Measurements from ENCODE around the gene PIK3R1. TPM values are rescaled to one million over a fixed set of nuclear protein-coding genes. Genes with fewer than 3 reads are reported as not detected.

Gene PIK3R1
- total RNA-seq, 2 experiments from 2014 or later, result 41.0 to 44.3 TPM

DNA sequence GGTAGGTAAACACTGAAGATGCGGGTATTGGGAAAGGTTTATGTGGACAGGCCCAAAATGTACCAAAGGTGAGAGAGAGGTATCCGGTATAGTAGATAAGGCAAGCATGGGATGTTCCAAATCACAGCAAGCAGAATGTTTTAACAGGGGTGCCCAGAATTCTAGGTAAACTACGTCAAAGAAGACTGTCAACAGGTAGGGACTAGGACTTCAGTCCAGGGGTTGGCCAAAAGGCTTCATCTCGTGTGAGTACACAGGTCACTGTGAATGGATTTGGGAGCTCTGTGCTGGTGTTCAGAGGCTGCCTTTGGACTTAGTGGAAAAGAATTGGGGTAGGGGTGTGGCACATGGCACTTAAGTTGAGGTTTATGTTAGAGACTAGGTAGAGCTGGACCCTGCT is 66.4 kb downstream of the PIK3R1 start:
- CTCF ChIA-PET, result no interaction called here
- POLR2A ChIA-PET, result no interaction called here

DNA sequence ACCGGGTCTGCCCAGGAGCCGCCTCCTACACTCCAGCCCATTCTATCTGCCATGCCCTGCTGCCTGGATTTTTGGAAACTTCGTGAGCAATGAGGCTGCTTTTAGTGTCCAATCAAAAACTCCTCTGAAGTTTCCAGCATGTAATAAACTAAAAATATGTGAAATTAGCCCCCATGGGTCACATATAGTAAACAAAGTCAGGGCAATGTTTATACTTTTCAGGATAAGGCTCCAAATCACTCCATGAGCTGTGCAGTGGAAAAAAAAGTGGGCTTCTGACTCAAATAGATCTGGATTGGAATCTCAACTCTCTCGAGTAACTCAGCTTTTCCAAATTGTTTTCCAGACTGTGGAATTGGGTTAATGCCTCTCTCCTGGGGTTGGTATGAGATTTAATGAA is 68.2 kb downstream of the PIK3R1 start:
- ChIA-PET CTCF (no interaction called here), POLR2A (no interaction called here)

DNA sequence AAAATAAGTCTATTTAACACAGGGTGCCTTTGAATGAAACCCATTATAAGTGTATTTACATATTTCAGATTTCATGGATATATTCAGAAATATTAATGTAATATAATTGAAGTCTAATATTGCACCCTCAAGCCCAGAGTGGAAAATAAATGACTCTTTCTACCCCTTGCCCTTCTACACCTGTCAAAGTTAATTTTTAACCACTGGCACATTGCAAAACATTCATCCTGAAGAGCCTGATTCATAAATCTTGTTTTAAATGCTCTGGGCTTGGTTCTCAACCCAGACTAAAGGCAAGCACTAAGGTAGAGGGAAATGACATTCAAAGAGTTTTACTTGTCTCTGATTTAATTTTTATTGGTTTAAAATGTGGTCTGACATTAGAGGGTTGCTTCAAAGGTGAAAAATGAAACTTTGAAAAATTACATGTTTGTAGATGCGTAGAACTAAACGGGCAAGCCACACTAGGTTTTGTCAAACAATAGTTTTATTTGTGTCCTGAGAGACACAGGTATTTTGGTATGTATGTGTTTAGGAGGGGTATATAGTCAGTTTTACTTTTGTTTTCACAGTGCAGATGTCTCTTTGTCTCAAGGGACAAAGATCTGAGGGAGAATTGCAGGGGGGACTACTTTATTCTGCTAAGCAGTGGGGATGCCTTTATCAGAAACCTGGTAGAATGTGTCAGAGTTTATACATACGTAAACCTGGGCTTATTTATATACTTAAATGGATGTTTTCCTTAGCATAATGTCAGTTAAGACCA is 69.7 kb downstream of the PIK3R1 start:
- ChIA-PET CTCF (interaction anchor here (0.5 to 1.9 kb wide), 6 partner anchors 9 to 767 kb away, joined by 3 to 8 read pairs (median 4); partner anchors contain the start of gene PIK3R1), POLR2A (no interaction called here)

DNA sequence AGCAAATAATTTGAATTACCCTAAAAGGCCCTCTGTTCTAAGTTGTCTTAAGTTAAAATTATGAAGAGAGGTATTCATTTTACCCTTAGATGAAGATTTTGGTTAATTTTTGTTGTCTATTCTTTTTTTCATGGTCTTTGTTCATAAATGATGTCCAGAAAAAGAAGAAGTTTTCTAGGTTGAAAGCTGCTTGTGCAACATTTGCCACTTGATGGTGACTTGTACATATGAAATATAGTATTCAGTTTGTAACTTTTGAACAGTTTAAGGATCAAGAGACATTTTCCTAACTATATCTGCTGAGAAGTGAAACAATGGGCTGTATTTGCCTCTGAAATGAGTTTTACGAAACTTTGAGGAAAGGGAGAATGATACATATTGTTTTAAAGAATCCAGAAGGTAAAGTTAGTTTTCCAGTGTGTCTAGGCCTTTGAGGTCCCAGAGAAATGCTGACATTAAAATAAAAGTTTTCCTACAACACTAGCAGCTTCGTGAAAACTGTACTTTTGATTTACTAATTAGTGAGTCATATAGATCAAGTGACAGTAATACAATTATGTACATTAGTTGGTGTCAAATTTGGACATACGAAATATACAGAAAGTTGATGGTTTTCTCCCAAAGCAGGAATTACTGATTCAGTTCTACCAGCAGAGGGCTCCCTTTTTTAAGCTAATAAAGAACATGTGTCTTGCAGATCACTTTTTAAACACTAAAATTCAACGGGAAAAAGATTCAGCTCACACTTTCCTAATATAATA is 70.5 kb downstream of the PIK3R1 start:
- ChIA-PET CTCF (interaction anchor here (0.5 to 2.3 kb wide), 13 partner anchors 10 to 768 kb away, joined by 3 to 8 read pairs (median 4); partner anchors contain the start of gene PIK3R1), POLR2A (no interaction called here)

DNA sequence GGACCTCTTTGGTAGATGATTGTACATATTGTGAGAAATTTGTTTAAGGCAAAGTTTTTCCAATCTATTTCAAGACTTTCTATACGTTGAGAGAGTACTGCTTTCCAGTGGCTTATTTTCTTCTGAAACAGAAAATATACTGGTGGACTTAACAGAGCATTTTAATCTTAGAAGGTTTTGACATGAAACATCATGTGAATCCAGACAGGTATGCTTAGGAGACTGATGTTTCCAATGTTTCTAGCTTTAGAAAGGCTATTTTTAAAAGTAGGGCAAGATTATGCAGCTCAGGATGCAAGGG is 71.0 kb downstream of the PIK3R1 start:
- ChIA-PET POLR2A (no interaction called here), CTCF (interaction anchor here (0.9 to 2.3 kb wide), 13 partner anchors 11 to 206 kb away, joined by 3 to 8 read pairs (median 4); partner anchors contain the start of gene PIK3R1)

DNA sequence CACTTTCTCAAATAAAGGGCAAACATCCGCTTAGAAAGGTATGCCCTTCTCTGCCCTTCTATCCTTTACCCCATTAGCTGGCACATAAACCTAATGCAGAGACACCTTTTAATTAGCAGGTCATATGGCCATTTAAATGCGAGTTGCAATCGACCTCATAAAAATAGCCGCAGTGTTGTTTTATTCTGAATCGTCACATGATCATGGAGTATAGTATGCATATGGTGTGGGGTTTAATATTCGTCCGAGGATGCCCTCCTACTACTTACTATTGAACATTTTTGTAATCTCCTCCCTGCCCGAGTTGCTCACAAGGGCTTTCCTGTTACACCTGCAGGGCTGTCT is 72.0 kb downstream of the PIK3R1 start:
- ChIA-PET CTCF (interaction anchor here (1.0 to 2.3 kb wide), 6 partner anchors 14 to 175 kb away, joined by 3 to 6 read pairs (median 4); no protein-coding TSS in a partner anchor), POLR2A (interaction anchor here (0.8 to 2.1 kb wide), 2 partner anchors 15 to 72 kb away, joined by 6 to 7 read pairs; partner anchors contain the start of gene PIK3R1)

DNA sequence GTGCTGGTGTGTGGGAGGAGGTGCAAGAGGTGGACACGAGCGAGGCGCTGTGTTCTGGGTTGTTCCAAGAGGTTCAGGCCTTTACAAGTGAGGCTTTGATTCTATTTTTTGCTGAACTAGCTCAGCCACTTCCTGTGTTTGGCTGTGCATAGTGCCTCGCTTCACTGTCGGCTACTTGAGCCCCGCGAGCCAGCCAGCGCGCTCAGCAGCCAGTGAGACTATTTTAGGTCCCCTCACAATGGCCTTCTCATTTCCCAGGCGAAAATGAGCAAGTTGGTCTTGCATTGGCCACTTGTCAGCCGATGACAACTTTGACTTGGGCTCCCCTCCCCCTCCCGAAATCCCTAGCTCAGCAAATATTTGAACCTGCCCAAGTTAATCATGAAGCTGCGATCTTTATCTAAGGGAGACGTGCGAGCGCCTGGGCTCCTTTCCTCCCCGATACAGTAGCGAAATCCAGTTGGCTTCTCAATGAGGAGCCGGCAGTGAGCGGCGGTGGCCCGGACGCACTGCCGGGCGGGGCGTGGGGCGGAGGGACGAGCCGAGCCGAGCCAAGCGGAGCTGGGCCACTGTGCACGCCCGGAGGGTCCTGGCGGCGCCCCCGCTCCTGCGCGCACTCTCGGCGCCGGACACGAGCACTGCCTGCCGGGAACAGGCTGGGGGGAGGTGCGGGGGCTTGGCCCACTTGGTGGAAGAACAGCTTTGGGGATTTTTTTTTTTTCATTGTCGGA is 72.6 kb downstream of the PIK3R1 start:
- ChIA-PET CTCF (interaction anchor here (0.6 to 2.3 kb wide), 7 partner anchors 8 to 174 kb away, joined by 3 to 6 read pairs (median 3); no protein-coding TSS in a partner anchor), POLR2A (interaction anchor here (0.8 to 2.1 kb wide), 2 partner anchors 34 to 72 kb away, joined by 6 read pairs; partner anchors contain the start of gene PIK3R1)

DNA sequence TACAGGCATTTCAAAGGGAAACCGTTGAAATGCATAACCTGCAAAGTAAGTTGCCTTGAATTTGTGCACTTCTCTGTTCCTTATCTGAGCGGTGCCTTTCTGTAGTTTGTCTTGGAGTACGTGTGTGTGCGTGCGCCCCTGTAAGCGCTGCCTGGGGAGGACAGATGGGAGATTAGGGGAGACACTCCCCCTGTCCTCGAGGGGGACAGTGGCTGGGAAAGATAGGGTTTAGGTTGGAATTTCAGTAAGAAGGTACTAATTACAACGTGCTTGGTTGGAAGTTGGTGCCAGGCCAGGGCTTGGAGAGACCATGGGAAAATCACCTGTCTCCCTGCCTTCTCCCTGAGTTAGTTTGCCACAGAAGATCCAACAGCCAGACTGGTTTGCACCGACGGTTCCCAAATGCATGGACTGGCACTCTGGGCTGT is 73.2 kb downstream of the PIK3R1 start:
- ChIA-PET CTCF (interaction anchor here (0.6 to 1.5 kb wide), 5 partner anchors 8 to 174 kb away, joined by 3 read pairs; no protein-coding TSS in a partner anchor), POLR2A (interaction anchor here (0.8 to 2.1 kb wide), 2 partner anchors 35 to 73 kb away, joined by 6 read pairs; partner anchors contain the start of gene PIK3R1)

DNA sequence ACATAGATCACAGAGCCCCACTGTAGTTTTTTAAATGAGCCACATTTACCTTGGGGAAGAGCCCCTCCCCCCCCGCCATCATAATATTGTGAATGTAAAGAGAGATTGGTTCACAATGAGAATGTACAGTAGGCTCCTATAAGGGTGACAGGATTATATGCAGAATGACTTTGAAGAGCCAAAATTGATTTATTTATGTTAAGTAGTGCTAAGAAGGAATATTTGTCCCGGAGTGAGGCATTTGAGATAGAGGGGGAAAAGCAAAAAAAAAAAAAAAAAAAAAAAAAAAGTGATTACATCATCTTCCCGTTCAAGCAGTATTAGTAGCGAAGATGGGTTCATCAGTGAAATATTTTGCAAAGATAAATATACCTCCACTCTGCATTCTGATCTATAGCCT is 73.9 kb downstream of the PIK3R1 start:
- ChIA-PET POLR2A (no interaction called here), CTCF (no interaction called here)

DNA sequence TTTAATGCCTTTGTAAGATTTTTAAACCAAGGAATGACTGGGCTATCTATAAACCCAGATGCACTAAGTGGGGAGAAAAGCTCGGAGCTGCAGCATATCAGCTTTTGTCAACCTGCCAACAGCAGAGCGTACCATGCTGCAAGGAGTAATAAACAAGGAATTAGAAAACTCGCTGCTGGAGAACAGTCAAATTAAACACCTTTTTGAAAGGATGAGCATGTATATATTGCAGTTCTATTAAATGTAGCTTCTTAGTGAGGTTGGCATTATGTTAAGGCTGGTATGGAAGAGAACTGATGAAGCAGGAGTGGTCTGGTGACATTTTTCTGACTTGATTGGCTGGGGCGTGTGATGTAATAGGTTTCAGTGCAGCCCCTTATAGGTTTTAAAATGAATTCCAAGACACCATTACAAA is 74.7 kb downstream of the PIK3R1 start:
- ChIA-PET CTCF (interaction anchor here (0.5 to 1.0 kb wide), 3 partner anchors 18 to 458 kb away, joined by 3 read pairs; no protein-coding TSS in a partner anchor), POLR2A (no interaction called here)

DNA sequence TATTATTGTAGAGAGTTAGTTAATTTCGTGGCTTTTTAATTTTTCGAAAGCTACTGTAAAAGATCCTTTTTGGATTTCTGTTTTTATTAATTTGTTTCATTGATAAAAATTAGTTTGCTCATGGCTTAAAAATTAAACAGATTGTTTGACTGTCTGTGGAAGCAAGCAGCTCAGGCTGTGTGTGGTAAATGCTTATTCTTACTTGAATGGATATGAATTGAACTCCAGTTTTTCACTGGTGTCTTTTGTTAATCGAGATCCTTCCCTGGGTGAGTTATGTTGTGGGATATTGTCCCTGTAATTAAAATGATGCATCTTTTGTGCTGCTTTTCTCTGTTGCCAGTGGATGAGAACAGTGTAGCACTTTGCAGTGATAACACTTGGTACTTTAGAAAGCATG is 75.3 kb downstream of the PIK3R1 start:
- CTCF ChIA-PET, result interaction anchor here (1.0 kb wide), 2 partner anchors 18 to 169 kb away, joined by 3 read pairs; no protein-coding TSS in a partner anchor
- POLR2A ChIA-PET, result no interaction called here

DNA sequence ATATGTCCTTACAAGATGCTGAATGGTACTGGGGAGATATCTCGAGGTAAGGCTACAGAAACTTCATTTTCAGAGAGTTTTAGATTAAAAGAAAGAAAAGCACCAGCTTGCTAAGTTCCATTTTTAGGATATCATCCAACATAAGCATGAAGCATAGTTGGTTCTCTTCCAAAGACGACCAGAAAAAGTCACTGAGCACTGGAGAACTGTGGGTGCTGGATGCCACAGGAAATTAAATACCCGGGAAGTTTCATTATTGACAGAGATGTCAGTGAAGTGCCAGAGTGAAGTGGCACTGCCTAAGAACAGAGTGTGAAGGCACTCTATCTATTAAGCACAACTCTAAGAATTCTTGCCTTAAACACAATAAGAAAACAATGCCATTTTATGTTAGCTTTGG is 76.8 kb downstream of the PIK3R1 start:
- CTCF ChIA-PET, result interaction anchor here (0.6 kb wide), 1 partner anchor 82 kb away, joined by 3 read pairs; no protein-coding TSS in a partner anchor
- POLR2A ChIA-PET, result no interaction called here

DNA sequence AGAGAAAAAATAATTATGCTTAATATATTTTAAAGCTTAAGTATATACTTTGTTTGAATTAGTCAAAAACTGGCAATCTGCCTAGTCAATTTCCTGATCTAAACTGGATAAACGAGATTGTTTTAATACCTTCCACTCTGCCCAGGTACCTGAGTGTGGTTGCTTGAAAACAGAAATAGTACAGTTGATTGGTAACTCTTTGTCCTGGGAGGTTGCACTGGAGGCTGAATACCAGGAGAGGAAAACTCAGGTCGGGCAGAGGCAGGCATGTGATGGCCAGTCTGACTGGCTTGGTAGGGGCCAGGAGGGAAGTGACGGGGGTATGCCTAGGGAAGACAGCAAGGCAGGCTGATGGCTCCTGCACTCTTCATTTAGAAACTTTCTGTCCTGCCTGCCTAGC is 80.2 kb downstream of the PIK3R1 start:
- POLR2A ChIA-PET, result no interaction called here
- CTCF ChIA-PET, result no interaction called here

DNA sequence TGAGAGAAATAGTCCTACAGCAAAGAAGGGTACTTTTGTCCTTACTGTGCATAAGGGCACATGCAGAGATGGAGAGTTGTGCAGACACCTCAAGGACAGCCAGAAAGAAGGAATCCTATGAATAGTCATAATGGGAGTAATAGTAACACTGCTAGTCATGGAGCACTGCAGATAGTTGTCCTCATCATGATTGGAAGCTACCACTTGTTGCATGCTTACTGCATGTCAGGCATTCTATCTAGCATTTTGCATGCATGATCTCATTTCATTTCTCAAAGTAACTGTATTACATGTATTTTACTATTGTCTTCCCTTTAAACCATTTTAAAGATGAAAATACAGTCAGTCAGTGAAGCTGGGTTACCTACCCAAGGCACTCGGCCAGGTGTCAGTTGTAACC is 81.3 kb downstream of the PIK3R1 start:
- CTCF ChIA-PET, result no interaction called here
- POLR2A ChIA-PET, result no interaction called here

DNA sequence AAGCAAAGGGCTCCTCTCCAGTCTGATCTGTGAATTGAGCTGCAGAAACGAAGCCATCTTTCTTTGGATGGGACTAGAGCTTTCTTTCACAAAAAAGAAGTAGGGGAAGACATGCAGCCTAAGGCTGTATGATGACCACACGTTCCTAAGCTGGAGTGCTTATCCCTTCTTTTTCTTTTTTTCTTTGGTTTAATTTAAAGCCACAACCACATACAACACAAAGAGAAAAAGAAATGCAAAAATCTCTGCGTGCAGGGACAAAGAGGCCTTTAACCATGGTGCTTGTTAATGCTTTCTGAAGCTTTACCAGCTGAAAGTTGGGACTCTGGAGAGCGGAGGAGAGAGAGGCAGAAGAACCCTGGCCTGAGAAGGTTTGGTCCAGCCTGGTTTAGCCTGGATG is 82.1 kb downstream of the PIK3R1 start:
- ChIA-PET CTCF (no interaction called here), POLR2A (no interaction called here)

DNA sequence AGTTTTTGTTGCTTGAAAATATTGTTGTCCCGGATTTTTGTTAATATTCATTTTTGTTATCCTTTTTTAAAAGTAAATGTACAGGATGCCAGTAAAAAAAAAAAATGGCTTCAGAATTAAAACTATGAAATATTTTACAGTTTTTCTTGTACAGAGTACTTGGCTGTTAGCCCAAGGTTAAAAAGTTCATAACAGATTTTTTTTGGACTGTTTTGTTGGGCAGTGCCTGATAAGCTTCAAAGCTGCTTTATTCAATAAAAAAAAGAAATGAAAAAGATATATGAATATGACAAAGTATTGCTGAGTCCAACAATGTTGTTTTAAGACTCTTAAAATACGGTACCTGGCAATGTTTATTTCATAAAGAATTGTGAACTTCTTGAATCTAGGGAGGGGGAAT is 82.9 kb downstream of the PIK3R1 start:
- ChIA-PET POLR2A (no interaction called here), CTCF (no interaction called here)

DNA sequence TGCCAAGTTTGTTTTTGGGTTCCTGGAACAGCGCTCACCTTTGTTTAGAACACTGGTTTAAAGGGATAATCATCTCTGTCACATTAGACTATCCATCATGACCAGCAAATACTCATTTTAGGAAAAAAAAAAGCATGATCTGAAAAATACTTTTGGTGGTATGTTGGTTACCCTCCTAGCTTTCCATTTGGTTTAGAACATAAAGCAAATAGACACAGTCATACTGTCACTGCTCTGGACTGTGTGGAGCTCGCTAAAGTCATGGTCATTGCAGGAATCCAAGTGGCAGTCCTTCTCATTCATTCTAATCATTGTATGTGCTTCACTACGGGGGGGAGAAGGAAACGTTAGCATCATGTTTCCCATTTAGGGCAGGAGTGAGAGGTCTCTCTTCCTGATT is 83.5 kb downstream of the PIK3R1 start:
- POLR2A ChIA-PET, result no interaction called here
- CTCF ChIA-PET, result no interaction called here

DNA sequence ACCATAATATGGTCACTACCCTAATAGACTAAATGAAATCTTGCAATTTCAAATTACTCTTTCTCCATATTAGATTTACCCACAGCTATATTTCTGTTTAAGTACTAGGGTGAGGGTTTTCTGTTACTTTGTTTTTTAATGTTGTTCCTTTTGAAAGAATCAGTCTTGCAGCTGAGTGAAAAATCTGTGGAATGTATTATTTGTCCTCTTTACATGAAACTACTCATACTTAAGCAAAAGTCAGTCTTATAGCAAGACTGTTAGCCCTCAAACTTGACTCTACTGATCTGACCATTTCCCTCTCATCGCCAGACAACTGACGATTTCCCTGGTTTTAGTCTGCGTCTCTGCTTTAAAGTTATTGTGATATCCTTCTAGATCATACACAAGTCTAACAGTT is 84.0 kb downstream of the PIK3R1 start:
- POLR2A ChIA-PET, result no interaction called here

DNA sequence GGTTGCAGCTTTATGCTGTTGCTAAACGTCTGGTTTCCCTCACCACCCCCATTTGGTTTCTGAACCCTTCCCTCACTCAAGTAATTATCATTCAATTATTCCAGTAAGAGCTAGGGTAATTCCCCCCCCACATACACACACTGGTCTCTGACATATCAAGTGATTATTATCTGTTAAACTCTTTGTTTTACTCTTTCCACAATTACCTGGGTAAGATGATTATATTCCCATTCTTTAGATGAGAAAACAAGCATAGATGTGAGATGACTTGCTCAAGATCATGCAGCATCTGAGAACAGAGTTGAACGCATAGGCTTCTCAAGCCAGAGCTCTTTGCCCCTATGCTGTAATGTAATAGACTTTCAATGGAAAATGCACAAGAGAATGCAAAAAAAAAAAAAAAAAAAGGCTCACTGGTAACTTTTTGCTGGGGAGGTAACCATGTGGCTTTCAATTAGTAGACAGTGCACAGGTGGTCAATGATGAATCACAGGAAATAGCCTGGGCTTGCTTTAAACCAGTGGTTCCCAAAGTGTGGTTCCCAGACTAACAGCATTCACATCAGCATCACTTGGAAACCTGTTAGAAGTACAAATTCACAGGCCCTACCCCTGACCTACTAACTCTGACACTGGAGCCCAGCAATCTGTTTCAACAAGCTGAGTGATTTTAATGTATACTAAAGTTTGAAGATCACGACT is 87.6 kb downstream of the PIK3R1 start:
- POLR2A ChIA-PET, result interaction anchor here (0.6 to 1.3 kb wide), 4 partner anchors 16 to 387 kb away, joined by 3 to 7 read pairs (median 4); no protein-coding TSS in a partner anchor
- CTCF ChIA-PET, result interaction anchor here (0.7 to 2.9 kb wide), 3 partner anchors 15 to 82 kb away, joined by 3 to 6 read pairs (median 3); no protein-coding TSS in a partner anchor

More for the DNA sequence above, 84.0 kb downstream of the PIK3R1 start:
- CTCF ChIA-PET, result no interaction called here

All from activated CD8-positive, alpha-beta memory T cell treated with anti-CD3 and anti-CD28 coated beads for 36 hours (primary cell).